Subcutaneous adipose tissue (tissue), 4 donors: ENCODE data around the gene PPP1CA. TPM values are rescaled to one million over a fixed set of nuclear protein-coding genes. Genes with fewer than 3 reads are reported as not detected.

Experiments used
- CTCF ChIP-seq: fragments of 450-650 bp; IDR thresholded peaks from one replicate; pipeline ENCODE4 v1.5.1; 2016; ENCODE audit warnings: low read depth, mild to moderate bottlenecking, control low read depth, antibody characterized with exemption, moderate library complexity
- total RNA-seq, 4 donors: library from RNA; depleted of rRNA; stranded (reverse); fragments of >200 nt; gene quantifications; one replicate each; pipeline ENCODE4 v1.1.0, GENCODE V29; 2016

The PPP1CA gene
- total RNA-seq, 4 donors from 2014 or later = 60.8 to 110 (median 64.9) TPM

- TF ChIP-seq CTCF = no peak
Observed at GRCh38 chr11:67418476-67419281, 17.0 kb upstream of the PPP1CA start.

- no peak for TF ChIP-seq CTCF
Observed at GRCh38 chr11:67417425-67417824, 15.8 kb upstream of the PPP1CA start.

GRCh38 chr11:67416416-67417335, 15.0 kb upstream of the PPP1CA start:
- no peak for TF ChIP-seq CTCF

GRCh38 chr11:67415501-67416304, 14.0 kb upstream of the PPP1CA start, which contains the start of gene CARNS1:
TSS of gene CARNS1 (plus strand) at chr11:67415678. CDS start at chr11:67416200, 522 bp downstream.
- no peak for TF ChIP-seq CTCF

- TF ChIP-seq CTCF = no peak
Observed at GRCh38 chr11:67413266-67413849, 11.7 kb upstream of the PPP1CA start.

- TF ChIP-seq CTCF = no peak
Observed at GRCh38 chr11:67412495-67413179, 11.0 kb upstream of the PPP1CA start.
